Superior temporal gyrus (tissue), 1 donor: Measurements from ENCODE around the gene MRPL50.

Source experiments
- DNase-seq: peaks from one replicate; pipeline ENCODE4 v3.0.0-alpha.2; 2016; ENCODE audit errors: extremely low spot score

MRPL50 gene

DNA sequence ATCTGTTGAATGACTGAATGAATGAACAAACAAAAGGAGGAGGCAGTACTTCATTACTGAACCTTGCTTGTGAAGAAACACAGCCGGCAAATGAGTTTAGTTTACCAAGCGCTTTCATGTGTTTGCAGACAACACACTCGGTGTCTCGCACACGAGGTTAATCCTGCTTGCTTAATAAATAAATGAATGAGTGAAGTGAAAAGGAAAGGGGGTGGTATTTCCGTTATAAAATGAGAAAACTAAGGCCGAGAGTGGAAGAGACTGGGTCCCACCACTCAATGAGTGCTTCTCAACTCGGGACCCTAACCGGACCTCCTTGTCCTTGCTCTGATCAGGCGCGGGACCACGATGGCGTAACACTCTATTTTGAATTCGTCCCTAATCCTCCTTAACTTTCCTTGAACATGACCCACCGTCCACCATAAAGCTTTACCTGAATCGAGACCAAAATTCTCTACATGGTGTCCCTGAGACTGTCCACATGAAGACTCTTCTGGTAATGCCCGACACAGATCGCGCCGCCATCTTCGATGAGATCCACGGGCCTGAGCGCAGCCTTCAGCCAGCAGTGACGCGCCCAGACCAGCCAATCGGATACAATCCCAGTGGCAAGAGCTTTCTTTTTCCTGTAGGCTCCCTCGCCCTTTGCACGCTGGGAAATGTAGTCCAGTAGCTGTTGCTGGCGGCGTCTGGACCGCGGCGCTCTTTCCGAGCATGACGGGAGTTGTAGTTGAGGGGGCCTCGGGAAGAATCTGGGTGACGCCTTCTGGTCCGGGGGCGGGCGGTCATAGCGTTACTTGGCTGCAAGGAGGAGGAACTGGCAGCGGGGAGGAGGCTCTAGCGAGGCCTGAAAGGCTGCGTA, at the start of gene MRPL50, which contains the start of gene ZNF189:
TSS of gene MRPL50 (minus strand) at position 551 of the 862 bp plus-strand sequence. CDS start at position 525, 26 bp downstream.
TSS of gene ZNF189 (plus strand) at position 784 of the 862 bp plus-strand sequence. CDS start 306 bp downstream, outside the sequence.
- peak; percentile 100 for DNase-seq

DNA sequence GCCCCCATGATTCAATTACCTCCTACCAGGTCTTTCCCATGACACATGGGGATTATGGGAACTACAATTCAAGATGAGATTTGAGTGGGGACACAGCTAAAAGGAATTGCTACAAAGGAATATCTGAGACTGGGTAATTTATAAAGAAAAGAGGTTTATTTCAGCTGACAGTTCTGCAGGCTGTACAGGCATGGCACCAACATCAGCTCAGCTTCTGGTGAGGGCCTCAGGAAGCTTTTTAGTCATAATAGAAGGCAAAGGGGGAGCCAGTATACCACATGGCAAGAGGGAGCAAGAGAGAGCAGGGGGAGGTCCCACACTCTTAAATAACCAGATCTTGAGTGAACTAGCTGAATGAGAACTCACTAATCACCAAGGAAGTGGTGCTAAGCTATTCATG, 48.3 kb upstream of the MRPL50 start:
- DNase-seq, result no peak

DNA sequence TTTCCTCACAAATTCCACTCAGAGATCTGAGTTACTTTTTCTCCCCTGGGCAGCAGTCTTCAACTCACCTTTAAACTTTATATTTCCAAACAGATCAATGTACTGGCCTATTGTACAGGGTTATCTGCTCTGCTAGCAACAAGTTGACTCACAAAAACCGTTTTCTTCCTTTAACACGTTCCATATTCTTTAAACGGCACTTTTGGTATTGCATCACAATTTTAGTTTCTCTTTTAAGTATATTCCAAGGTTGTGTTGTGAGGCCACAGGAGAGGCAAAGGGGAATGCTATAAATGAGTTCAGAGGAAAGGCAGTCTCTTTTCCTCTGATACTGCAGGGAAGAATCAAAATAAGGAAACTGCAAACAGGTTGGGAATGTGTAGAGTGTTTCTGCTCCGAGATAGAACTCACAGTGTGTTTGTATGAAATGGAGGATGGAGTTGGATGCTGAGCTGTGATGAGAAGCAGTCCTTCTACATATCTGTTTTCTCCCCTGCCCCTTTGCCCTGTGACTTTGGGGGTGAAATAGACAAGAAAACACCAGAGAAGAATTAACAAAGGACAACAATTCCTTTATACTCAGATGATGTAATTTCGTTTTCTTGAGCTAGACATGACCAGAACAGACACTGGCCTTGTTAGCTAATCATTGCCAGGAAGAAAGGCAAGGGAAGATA, 47.1 kb upstream of the MRPL50 start:
- no peak for DNase-seq

DNA sequence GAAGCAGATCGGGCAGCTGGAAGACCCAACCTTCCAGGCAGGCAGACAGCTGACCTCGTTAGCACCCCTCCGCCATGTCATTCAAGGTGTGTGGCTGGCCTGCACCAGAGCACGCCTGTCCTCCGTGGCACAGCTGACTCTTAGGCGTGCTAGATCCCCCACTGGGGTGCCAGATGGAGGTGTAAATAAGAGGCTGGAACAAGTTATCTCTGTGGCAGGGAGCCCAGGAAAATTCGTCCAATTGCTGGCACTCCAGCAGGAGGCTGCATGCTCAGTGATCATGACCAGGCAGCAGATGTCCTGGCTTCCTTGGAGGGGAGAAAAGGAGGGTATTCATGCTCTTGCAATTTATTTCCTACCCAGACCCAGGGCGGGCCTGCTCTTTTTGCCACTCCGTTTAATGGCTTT, 45.0 kb upstream of the MRPL50 start:
- DNase-seq, result no peak

DNA sequence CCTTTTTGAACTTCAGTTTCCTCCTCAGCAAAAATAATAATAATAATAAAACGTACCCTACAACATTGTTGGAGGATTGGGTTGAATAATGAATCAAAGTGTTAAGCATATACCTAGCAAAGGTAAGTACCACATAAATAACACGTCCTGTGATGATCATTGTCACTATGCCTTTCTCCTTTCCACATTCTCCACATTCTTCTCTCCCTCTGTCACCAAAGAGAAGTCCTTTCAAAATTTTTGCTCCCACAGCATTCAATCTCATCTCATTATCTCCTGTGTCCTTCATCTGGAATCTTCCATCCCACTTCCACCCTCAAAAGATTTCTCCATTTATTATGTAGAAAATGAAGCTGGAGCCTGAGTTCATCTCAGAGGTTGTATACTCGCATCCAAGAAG, 44.3 kb upstream of the MRPL50 start:
- DNase-seq, result no peak

DNA sequence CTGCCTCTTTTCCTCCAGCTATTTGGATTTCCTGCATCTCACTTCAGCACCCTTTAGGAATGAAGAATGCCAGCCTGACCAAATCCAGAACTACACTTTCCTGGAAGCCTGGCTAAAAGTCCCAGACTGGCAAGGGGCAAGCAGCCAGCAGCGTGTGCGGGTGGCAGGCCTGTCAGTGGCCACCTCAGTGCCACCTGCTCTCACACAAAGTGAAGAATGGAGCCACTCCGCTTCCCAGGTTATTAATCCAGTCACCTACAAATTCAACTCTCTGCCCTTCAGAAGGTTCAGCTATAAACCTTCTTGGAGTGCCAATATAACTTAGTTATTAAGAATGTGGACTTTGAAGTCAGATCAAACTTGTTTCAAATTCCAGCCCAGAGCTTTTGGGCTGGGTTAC, 43.9 kb upstream of the MRPL50 start:
- no peak for DNase-seq

DNA sequence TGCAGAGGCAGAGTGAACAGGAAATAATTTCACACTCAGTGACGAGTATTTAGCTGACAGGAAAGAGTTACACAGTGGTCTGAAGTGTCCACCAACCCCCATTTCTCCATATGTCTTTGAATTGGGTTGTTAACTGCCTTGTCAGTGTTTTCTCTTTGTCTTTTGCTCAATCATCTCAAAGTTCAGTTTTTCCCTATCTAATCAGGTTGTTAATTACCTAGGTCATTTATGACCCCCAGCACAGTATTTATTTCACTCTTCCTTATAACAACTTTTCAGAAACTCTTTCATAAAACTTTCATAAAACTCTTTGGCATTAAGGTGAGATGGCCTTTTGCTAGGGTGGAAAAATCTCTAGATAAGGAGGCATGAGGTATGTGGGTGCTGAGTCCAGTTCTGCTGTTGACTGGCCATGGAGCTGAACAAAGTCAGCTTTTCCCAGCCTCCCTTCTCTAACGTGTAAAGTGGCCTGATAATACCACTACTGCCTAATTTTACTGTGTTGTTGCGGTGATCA, 42.4 kb upstream of the MRPL50 start:
- no peak for DNase-seq

DNA sequence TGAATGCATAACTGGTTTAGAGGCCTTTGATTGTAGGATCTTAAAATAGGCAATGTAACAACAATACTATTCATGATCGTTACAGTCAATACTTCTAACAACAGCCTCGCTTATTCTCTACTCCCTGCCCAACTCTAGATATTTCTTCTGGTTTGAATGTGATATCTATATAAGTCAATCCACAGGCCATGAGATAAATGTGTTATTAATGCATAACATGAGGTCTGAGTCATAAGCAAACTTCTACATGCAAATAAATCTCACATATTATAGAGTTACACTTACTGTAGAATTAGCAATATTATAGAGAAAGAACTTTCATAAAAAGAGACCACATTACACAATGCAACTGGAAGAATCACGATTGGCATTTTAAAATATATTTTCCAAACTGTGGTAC, 40.1 kb upstream of the MRPL50 start:
- no peak for DNase-seq

DNA sequence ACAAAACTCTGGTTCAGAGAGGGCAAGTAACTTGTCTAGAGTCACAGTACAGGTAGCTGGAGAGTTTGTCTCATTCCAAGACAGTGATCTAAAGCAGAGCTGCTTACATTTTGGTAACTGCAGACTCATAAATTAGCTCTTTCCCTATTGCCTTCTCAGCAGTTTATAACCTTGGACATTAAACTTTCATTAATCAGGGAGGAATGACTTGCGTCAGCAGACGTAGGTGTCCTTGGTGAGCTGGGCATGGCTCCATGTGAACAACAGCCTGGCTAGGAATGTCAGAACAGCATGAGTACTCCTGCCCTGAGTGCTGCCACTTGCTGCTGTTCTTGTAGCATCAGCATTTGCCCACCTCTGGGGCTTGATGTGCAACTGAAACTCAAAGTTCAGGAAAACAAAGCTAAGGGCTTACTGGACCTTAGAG, 39.4 kb upstream of the MRPL50 start:
- no peak for DNase-seq

DNA sequence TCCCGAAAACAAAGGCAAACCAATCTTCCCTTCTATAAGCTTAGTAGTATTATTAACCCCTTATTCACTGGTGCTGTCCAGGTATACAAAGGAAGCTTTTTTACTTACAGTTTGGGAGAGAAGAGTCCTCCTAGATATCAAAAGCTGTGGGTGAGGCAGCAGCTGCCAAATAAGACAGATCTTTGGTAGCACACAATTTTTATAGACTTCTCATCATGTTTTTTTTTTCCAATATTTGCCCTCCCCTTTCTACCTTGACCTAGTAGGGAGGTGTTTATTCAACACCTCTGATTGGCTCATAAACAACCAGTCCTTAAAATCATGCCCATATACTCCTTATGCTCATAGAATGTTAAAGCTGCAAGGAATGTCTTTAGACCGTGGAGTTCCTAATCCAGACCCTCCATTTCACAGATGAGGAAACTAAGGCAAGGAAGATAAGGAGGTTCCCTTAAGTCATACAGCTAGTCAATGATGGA, 37.2 kb upstream of the MRPL50 start, which contains the start of gene ALDOB:
TSS of gene ALDOB (minus strand) at position 174 of the 479 bp plus-strand sequence. CDS start 4,887 bp downstream, outside the sequence.
- DNase-seq, result no peak

DNA sequence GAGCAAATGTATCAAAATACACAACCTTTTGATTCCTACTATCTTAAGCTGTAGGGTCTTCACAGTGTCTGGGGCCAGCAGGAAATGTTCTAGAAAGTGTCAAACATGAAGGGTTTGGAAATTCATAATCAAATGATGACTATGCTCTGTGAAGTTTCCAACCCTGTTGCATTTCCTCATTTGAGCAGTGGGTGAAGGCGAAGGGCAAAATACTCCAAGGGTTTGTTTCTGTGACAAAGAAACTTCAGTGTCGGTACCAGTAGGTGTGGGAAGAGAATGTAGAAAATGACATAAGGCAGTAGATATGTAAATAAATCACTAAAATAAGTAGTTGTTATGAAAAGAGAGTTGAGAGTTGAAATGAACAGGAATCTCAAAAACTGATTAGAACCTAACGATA, 36.6 kb upstream of the MRPL50 start:
- DNase-seq, result no peak

DNA sequence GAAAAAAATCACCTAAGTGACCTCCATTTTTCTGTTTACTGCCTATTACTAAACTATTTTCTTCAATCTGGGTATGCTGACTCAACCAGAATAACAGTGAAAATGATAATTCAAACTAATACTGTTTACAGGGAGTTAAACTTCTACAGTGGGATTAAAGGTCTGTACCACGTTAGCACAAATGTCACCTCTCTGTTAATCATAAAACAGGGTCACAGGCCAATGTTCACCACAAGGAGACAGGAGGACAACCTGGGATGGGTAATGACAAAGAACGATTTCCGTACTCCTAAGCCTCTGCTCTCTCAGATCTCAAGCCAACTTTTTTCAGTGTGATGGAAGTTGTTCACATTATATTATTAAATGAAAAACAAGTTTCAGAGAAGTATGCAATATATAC, 34.8 kb upstream of the MRPL50 start:
- DNase-seq, result no peak

DNA sequence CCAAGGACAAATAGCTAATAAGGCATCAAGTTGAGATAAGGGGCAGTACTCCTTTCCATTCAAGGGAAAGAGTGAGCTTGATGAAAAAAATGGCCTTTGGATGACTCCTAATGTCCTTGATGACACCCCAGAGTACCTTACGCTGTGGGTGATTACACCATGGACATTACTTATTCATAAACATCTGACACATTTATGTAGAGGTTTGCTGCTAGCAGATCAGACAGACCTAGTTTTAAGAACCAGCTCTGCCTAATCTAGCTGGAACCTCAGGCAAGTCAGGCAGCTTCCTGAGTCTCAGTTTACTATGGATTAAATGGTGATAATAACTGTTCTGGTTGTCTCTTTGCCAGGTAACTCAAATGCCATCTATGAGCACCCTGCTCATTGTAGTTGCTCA, 34.3 kb upstream of the MRPL50 start:
- DNase-seq, result no peak

DNA sequence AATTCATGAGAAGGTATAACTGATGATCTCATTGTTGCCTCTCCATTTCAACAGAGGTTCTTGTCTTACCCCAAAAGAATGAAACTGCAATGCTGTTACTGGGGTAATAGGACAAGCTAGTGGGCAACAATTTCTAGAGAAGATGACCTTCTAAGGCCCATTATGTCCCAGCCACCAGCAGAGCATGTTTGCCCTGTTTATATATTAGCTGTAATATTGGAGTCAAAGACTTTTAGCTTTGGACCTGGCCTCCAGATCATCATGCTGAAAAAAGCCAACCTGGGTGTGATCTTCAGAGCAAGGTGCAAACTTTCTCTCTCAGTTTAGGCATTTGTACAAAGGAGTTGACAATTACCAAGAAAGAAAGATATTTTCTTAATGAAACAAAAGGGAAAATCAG, 33.8 kb upstream of the MRPL50 start:
- DNase-seq, result no peak

DNA sequence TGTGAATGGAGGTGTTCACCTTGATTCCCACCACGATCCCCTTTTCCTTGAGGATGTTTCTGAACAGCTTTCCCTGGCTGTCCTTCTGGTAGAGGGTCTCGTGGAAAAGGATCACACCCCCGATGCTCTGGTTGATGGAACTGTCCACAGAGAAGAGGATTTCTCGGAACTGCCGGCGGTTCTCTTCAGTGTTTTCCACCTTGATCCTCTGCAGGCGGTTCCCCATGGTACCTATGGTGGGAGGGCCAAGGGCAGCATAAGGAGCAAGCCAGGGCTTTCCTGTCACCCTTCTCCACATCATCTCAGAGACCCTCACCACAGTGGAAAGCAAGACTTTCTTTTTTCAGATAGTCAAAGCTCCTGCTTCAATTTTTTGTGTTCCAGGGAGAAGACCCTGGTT, 31.3 kb upstream of the MRPL50 start:
- DNase-seq, result no peak

DNA sequence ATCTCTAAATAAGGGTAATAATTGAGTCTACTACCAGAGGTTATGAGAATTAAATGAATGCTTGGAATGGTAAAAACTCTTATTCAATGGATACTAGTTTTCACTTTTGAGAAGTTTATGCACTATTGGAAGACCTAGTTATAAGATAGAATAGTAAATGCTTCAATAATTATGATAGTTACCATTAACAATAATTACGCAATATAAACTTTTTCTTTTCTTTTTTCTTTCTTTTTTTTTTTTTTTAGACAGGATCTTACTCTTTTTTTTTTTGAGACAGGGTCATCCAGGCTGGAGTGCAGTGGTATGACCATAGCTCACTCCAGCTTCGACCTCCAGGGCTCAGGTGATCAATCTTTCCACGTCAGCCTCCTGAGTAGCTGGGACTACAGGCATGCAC, 30.5 kb upstream of the MRPL50 start:
- DNase-seq, result no peak

DNA sequence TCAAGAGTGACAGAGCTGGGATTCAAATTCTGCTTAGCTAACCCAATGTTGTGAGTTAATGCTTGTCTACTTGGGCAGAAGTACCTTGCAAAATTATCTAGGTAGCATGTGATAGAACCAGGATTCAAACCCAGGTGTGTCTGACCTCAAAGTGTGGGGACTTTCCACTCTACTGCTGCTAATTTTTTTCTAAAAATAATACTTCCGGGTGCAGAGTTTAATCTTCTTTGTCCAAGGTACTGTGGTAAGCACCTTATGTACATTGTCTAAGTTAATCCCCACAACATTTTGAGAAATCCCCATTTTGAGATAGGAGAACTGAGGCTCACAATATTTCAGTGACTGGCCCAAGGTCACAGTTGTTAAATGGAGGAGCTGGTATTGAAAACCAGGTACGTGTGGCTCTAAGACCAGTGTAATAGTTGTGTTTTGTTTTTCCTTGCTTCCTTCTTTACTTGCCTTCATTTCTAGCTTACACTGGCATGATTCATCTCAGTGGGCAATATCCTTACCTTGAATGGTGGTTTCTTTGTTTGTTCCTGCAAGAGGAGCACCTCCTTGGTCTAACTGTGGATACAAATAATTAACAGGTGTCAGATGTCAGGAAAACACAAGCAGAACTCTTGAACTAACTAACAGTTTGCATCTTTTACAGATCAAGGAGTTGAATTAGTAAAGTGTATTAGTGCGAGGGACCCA, 29.7 kb upstream of the MRPL50 start:
- no peak for DNase-seq

DNA sequence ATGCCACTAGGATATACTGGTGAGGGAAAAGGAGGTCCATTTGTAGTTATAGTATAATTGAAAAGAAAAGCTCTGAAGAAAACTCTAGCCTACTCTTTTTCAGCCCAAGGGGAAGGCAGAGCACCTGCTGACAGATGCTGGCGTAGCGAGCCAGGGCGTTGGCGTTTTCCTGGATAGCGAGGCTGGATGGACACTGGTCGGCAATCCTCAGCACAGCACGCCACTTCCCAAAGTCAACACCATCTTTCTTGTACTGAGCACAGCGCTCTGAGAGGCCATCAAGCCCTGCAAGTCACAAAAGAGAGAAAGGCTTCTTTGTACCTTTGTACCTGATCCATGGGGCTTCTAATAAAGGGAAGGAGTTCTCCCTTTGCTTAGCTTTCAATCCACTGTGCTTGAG, 28.9 kb upstream of the MRPL50 start:
- no peak for DNase-seq

DNA sequence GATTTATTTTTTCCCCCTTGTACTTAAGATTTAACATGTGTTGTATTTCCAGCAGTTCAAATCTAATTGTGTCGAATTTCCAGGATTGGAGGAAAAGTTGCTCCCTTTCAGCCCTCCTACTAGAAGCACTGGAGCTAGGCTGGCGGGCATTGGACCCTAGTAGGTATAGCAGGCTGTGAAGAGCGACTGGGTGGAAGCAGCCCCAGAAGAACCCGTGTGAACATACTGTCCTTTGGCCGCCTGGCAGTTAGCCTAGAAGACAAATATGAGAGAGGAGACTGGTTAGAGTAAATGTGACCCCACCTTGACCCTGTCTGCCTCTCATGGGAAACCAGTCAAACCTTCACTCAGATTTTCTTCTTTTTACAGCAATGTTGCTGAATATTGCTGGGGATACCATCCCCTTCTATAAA, 23.2 kb upstream of the MRPL50 start:
- no peak for DNase-seq

DNA sequence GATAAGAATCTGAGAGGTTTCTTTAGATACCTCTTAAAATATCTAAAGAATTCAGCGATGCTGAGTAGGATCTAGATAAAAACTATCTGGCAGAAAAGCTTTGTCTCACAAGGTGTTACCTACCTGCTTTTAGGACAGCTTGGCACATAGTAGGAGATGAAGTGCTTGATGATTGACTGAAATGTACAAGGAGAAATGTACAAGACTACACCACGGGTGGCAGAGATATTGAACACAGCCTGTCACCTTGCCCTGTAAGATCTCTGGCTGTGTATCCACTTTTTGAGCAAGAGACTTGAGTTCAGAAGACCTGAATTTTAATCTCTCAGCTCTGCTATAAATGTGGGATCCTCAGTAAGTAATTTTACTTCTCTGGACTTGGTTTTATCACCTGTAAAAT, 21.4 kb upstream of the MRPL50 start:
- DNase-seq, result no peak

DNA sequence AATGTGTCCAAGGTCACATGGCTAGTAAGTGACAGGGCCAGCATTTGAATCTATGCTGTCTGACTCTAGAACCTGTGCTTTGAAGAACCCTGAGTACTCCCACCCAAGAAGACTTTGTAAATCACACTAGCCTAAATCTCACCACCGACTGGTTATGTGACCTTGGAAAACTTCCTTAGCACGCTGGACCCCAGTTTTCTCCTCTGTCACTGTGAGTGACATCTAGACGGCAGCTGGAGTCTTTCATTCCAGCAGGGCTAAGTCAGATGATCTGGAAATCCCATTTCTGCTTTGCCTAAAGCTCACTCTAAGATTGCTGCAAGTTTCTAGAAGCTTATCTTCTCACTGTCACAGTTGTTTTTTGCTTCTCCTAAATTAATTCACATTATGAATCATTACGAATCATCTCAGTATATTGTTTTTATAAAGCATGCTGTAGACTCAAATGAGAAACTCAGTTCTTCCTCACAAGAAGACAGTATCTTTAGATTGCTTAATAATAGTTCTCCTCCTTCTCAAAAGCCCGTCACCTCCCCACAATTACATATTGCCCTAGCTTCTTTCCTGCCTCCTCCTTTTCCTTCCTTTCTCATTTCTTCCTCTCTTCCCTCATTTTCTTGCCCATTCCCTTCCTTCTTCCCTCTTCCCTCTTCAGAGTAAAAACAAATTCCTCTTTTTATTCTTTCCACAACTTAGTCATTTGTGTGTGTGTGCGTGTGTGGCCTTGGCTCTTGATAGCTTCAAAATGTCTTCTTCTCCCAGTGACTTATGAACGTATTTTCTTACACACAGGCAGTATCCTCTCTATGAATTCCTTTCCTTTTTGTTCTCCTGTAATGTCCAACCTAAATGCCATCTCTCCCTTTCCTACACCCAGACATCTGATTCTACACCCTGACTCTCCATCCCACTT, 20.4 kb upstream of the MRPL50 start:
- no peak for DNase-seq
